ENCODE measurements around the gene BRD7.

- TF ChIP-seq CTCF (IDR thresholded peaks at IDR 0.05; ENCODE audit: insufficient read depth, low read length), result no peak
- no peak for TF ChIP-seq SPI1 (IDR thresholded peaks at IDR 0.05; ENCODE audit: borderline replicate concordance, low read depth)
- TF ChIP-seq POLR2AphosphoS5 (IDR thresholded peaks at IDR 0.05; ENCODE audit: low read depth), result no peak
- TF ChIP-seq GABPA (IDR thresholded peaks at IDR 0.05; ENCODE audit: low read depth), result no peak
These were observed 34.7 kb upstream of the BRD7 start for GRCh38 chr16:50403491-50403890.

Data from HL-60 (cell line).